ENCODE measurements around the gene ZNF814. TPM values are rescaled to one million over a fixed set of nuclear protein-coding genes. Genes with fewer than 3 reads are reported as not detected.
A peak's percentile ranks its signal among the peaks of the same experiment; 100 is the strongest.
"Not testable (repeated sequence)": the region's sequence is repeated elsewhere in the genome, so short reads cannot be mapped to it uniquely, and the experiment has no call there.

Gene ZNF814
- total RNA-seq, 1 donor from 2014 or later, result 23.6 TPM

GRCh38 chr19:57817976-57818375 is 70.9 kb downstream of the ZNF814 start:
- no peak for DNase-seq (ENCODE audit: low spot score)

- DNase-seq (ENCODE audit: low spot score), result peak; percentile 73
These were observed 72.2 kb downstream of the ZNF814 start for GRCh38 chr19:57816652-57817051.

GRCh38 chr19:57815247-57816075 is 73.4 kb downstream of the ZNF814 start:
- no peak for DNase-seq (ENCODE audit: low spot score)

- DNase-seq (ENCODE audit: low spot score), result peak; percentile 94
These were observed 74.2 kb downstream of the ZNF814 start, which contains the start of gene ZNF552 for GRCh38 chr19:57814505-57815246. TSS of gene ZNF552 (minus strand) at chr19:57814913. CDS start at chr19:57814743, 170 bp downstream.

- DNase-seq (ENCODE audit: low spot score), result no peak
These were observed 74.8 kb downstream of the ZNF814 start for GRCh38 chr19:57813919-57814504.

- not testable (repeated sequence) for DNase-seq (ENCODE audit: low spot score)
These were observed 75.6 kb downstream of the ZNF814 start for GRCh38 chr19:57812975-57813820.

- no peak for DNase-seq (ENCODE audit: low spot score)
These were observed 76.6 kb downstream of the ZNF814 start for GRCh38 chr19:57812226-57812625.

- peak; percentile 70 for DNase-seq (ENCODE audit: low spot score)
These were observed 78.2 kb downstream of the ZNF814 start for GRCh38 chr19:57810410-57811295.

GRCh38 chr19:57807541-57807940 is 81.3 kb downstream of the ZNF814 start:
- no peak for DNase-seq (ENCODE audit: low spot score)

GRCh38 chr19:57803594-57804325 is 85.1 kb downstream of the ZNF814 start:
- DNase-seq (ENCODE audit: low spot score), result no peak

- no peak for DNase-seq (ENCODE audit: low spot score)
These were observed 85.6 kb downstream of the ZNF814 start for GRCh38 chr19:57803265-57803593.

- DNase-seq (ENCODE audit: low spot score), result no peak
These were observed 86.6 kb downstream of the ZNF814 start for GRCh38 chr19:57802269-57802668.

GRCh38 chr19:57800696-57801095 is 88.1 kb downstream of the ZNF814 start:
- DNase-seq (ENCODE audit: low spot score), result no peak

Other genes starting within 250 kb of the ZNF814 start
- not detected for gene ZSCAN4, start 220.1 kb downstream of the ZNF814 start, total RNA-seq
- gene ZNF551, start 207.1 kb downstream of the ZNF814 start, total RNA-seq, result 5.3 TPM
- 11.7 TPM for gene ZNF154, start 179.8 kb downstream of the ZNF814 start, total RNA-seq
- 14.9 TPM for gene ZNF671, start 161.4 kb downstream of the ZNF814 start, total RNA-seq
- gene ZNF776, start 142.2 kb downstream of the ZNF814 start, total RNA-seq, result 21.6 TPM
- gene ZNF586, start 119.4 kb downstream of the ZNF814 start, total RNA-seq, result 20.2 TPM
- 47.0 TPM for gene ZNF552, start 74.1 kb downstream of the ZNF814 start, total RNA-seq
- gene ZNF587B, start 58.7 kb downstream of the ZNF814 start, total RNA-seq, result 15.9 TPM
- 60.0 TPM for gene ZNF587, start 39.2 kb downstream of the ZNF814 start, total RNA-seq
- 31.0 TPM for gene ZNF417, start 27.6 kb upstream of the ZNF814 start, total RNA-seq
- gene ZNF418, start 46.4 kb upstream of the ZNF814 start, total RNA-seq, result 14.1 TPM
- gene ZNF256, start 58.7 kb upstream of the ZNF814 start, total RNA-seq, result 5.7 TPM
- gene C19orf18, start 85.5 kb upstream of the ZNF814 start, total RNA-seq, result 0.60 TPM
- gene ZNF606, start 113.8 kb upstream of the ZNF814 start, total RNA-seq, result 23.3 TPM
- 1.3 TPM for gene ZSCAN1, start 145.0 kb upstream of the ZNF814 start, total RNA-seq
- gene ZNF135, start 170.2 kb upstream of the ZNF814 start, total RNA-seq, result 11.1 TPM
- 111 TPM for gene ZSCAN18, start 209.2 kb upstream of the ZNF814 start, total RNA-seq

Data from mucosa of gallbladder (tissue), 1 donor.